Stomach (tissue), 9 donors: ENCODE results near the gene ADARB2. TPM values are rescaled to one million over a fixed set of nuclear protein-coding genes. Genes with fewer than 3 reads are reported as not detected.

Experiments
- DNase-seq, 2 donors: peaks; one replicate each; pipeline versions ENCODE4 v3.0.0 to v3.0.0-alpha.2; 2013 to 2019
- H3K27ac ChIP-seq, 5 donors: fragments of 200-600 bp in 4 of 5; sonication (generic) in 4 of 5; one replicate each; pipeline ENCODE4 v1.5.1; 2013 to 2019; ENCODE audit warnings: mild to moderate bottlenecking in 1 of 5, moderate library complexity in 1 of 5
- H3K27me3 ChIP-seq, 3 donors: fragments of 200-600 bp; sonication (generic); one replicate each; pipeline ENCODE4 v1.5.1; 2017 to 2019; ENCODE audit warnings: mixed run types in 1 of 3
- H3K36me3 ChIP-seq, 4 donors: fragments of 200-600 bp; sonication (generic); 1 replicate in 3 of 4; 2 replicates in 1 of 4; pipeline ENCODE4 v1.5.1; 2016 to 2019
- H3K4me1 ChIP-seq, 4 donors: fragments of 200-600 bp; sonication (generic); one replicate each; pipeline ENCODE4 v1.5.1; 2016 to 2019
- H3K4me3 ChIP-seq, 4 donors: fragments of 200-600 bp; sonication (generic) in 3 of 4; one replicate each; pipeline ENCODE4 v1.5.1; 2016 to 2019; ENCODE audit warnings: mild to moderate bottlenecking in 1 of 4
- H3K9me3 ChIP-seq, 4 donors: fragments of 200-600 bp; sonication (generic); one replicate each; pipeline ENCODE4 v1.5.1; 2016 to 2019
- EP300 ChIP-seq: sonication (generic); formaldehyde crosslinking; IDR thresholded peaks from one replicate; pipeline ENCODE4 v1.6.1; 2017; ENCODE audit warnings: antibody characterized with exemption
- POLR2A ChIP-seq, 4 donors: fragments of 450-650 bp; IDR thresholded peaks; one replicate each; pipeline ENCODE4 v1.6.1; 2016; ENCODE audit warnings: antibody characterized with exemption in 4 of 4, control low read depth in 2 of 4, mild to moderate bottlenecking in 1 of 4, moderate library complexity in 1 of 4
- POLR2AphosphoS5 ChIP-seq, 3 donors: sonication (generic); formaldehyde crosslinking; IDR thresholded peaks; one replicate each; pipeline ENCODE4 v1.6.1; 2016; ENCODE audit warnings: antibody characterized with exemption in 3 of 3
- WGBS, 5 donors: extraction: QIAGEN DNeasy Blood & Tissue Kit in 3 of 5; methylation state at CpG; one replicate each; pipeline versions ENCODE4 v1.1.5 to v1.1.7; 2013 to 2018; 5-methylcytosine and 5-hydroxymethylcytosine counted together
- intact Hi-C: fragments of 100-400 bp; cut with DNase I; formaldehyde crosslinking; loops from one replicate; pipeline ENCODE4 v1.15.1; 2023; ENCODE audit warnings: low total_unique reads
- polyA plus RNA-seq, 3 donors: library from polyadenylated mRNA; stranded (reverse); fragments of 200-250 nt; gene quantifications; one replicate each; pipeline ENCODE4 v1.2.3, GENCODE V29; 2013
- total RNA-seq, 5 donors: library from RNA; depleted of rRNA; stranded (reverse); fragments of >200 nt; gene quantifications; one replicate each; pipeline versions ENCODE4 v1.1.0 to v1.2.3, GENCODE V29; 2014 to 2016
- TF ChIP-seq, protein P1 (sequence below), 7 experiments: fragments of 450-650 bp in 4 of 7; fragments of 200-600 bp in 3 of 7; sonication (generic) in 3 of 7; IDR thresholded peaks; one replicate each; pipeline ENCODE4 v1.5.1; 2016 to 2019; ENCODE audit warnings: antibody characterized with exemption in 7 of 7, control low read depth in 2 of 7, mild to moderate bottlenecking in 1 of 7
- donor health status: healthy with polysubstance abuse.
- donor health status: Bipolar disorder and iron deficiency.
- donor health status: healthy.

The ADARB2 gene
- total and polyA plus RNA-seq, 8 donors, result 0.55 to 4.1 (median 1.4) TPM; not detected in 1

GRCh38 chr10:1196656-1197055 lies 540.7 kb downstream of the ADARB2 start:
- no peaks in the 10 kb centered on the region for H3K36me3 ChIP-seq
- intact Hi-C loops, result no loop called here
- no peaks in the 10 kb centered on the region for H3K4me1 ChIP-seq
- peaks cover 0 to 21% (median 0%) of the 10 kb centered on the region in 3 donors for H3K27me3 ChIP-seq
- DNase-seq, result no peak
- TF ChIP-seq POLR2AphosphoS5 (IDR thresholded peaks at IDR 0.05) (no peak), POLR2A (IDR thresholded peaks at IDR 0.05) (no peak), EP300 (no peak)
- TF ChIP-seq, protein P1, sequence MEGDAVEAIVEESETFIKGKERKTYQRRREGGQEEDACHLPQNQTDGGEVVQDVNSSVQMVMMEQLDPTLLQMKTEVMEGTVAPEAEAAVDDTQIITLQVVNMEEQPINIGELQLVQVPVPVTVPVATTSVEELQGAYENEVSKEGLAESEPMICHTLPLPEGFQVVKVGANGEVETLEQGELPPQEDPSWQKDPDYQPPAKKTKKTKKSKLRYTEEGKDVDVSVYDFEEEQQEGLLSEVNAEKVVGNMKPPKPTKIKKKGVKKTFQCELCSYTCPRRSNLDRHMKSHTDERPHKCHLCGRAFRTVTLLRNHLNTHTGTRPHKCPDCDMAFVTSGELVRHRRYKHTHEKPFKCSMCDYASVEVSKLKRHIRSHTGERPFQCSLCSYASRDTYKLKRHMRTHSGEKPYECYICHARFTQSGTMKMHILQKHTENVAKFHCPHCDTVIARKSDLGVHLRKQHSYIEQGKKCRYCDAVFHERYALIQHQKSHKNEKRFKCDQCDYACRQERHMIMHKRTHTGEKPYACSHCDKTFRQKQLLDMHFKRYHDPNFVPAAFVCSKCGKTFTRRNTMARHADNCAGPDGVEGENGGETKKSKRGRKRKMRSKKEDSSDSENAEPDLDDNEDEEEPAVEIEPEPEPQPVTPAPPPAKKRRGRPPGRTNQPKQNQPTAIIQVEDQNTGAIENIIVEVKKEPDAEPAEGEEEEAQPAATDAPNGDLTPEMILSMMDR (IDR thresholded peaks at IDR 0.05), result no peak
- no peak overlapping the region for H3K27ac ChIP-seq
- 78 to 88% (median 81%) methylated on average over 2 of the region's 2 CpGs for WGBS, 5 donors
- H3K4me3 ChIP-seq, result no peak overlapping the region
- H3K9me3 ChIP-seq, result no peaks in the 10 kb centered on the region

DNA sequence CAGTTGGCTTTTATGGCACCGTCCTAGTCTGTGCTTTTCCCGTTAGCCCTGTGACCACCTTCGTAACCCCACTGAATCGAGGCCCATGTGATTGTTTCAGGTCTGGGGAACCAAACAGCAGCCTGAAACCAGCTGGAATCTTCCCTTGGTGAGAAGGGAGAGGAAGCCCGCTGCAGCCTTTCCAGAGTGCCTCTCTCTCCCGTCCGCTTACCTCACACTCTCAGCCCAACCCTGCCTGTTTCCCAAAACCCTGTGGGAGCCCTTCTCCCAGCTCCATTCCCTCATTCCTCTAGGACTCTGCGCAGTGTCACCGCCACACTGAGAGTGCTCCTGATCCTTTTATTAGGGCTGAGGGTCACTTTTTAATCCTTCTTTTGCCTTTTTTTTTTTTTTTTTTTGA lies 541.5 kb downstream of the ADARB2 start:
- Histone ChIP-seq H3K36me3 (no peaks in the 10 kb centered on the region), H3K9me3 (no peaks in the 10 kb centered on the region), H3K4me3 (no peak overlapping the region), H3K4me1 (no peaks in the 10 kb centered on the region), H3K27me3 (peaks cover 0 to 21% (median 0%) of the 10 kb centered on the region in 3 donors), H3K27ac (no peak overlapping the region)
- no peak for DNase-seq
- intact Hi-C loops, result no loop called here
- 82 to 86% (median 84%) methylated on average over 9 of the region's 9 CpGs for WGBS, 5 donors
- TF ChIP-seq POLR2AphosphoS5 (IDR thresholded peaks at IDR 0.05) (no peak), POLR2A (IDR thresholded peaks at IDR 0.05) (no peak), EP300 (no peak)
- TF ChIP-seq, protein P1 (IDR thresholded peaks at IDR 0.05), result no peak

- Histone ChIP-seq H3K36me3 (no peaks in the 10 kb centered on the region), H3K27ac (no peak overlapping the region), H3K4me1 (no peaks in the 10 kb centered on the region), H3K27me3 (peaks cover 0 to 11% (median 0%) of the 10 kb centered on the region in 3 donors), H3K4me3 (no peak overlapping the region), H3K9me3 (no peaks in the 10 kb centered on the region)
- 71 to 80% (median 79%) methylated on average over 7 of the region's 7 CpGs for WGBS, 5 donors
- no peak for TF ChIP-seq POLR2A (IDR thresholded peaks at IDR 0.05)
- TF ChIP-seq POLR2AphosphoS5 (IDR thresholded peaks at IDR 0.05), result no peak
- no peak for TF ChIP-seq EP300
- TF ChIP-seq, protein P1 (IDR thresholded peaks at IDR 0.05), result no peak
- no peak for DNase-seq
- intact Hi-C loops, result no loop called here
Measured at GRCh38 chr10:1194161-1194560, 543.2 kb downstream of the ADARB2 start.

DNA sequence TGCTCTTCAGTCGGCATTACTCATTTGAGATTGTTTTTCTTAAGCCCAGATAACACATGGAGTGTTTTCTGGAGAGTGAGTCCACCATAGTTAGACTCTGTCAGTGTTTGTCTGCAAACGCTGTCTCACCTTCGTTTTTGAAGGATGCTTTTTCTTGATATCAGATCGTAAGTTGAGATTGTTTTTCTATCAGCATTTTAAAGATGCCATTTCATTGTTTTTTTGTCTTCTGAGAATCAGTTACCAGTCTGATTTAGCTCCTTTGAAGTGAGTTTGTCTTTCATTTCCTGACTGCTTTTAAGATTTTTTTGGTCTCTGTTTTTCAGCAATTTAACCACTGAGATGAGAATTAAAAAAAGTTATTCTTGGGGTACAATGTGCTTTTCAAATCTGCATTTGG lies 543.8 kb downstream of the ADARB2 start:
- WGBS, 5 donors, result 39 to 62% (median 55%) methylated on average over 4 of the region's 4 CpGs
- no peaks in the 10 kb centered on the region for H3K9me3 ChIP-seq
- H3K27ac ChIP-seq, result no peak overlapping the region
- peaks cover 0 to 7% (median 0%) of the 10 kb centered on the region in 3 donors for H3K27me3 ChIP-seq
- intact Hi-C loops, result no loop called here
- TF ChIP-seq EP300 (no peak), POLR2AphosphoS5 (IDR thresholded peaks at IDR 0.05) (no peak), POLR2A (IDR thresholded peaks at IDR 0.05) (no peak)
- TF ChIP-seq, protein P1 (IDR thresholded peaks at IDR 0.05), result no peak
- no peak overlapping the region for H3K4me3 ChIP-seq
- H3K36me3 ChIP-seq, result no peaks in the 10 kb centered on the region
- H3K4me1 ChIP-seq, result no peaks in the 10 kb centered on the region
- DNase-seq, result no peak
